Activated T-helper 2 cell treated with anti-CD3 and anti-CD28 coated beads, Interferon-gamma antibody, Interleukin-2, Interleukin-4, amounts not matched to agents 10 μg/mL and 5 μg/mL and 100 μg/mL, durations not matched to agents 14 hours and 24 hours and 36 hours (primary cell): ENCODE data around the gene CD247. TPM values are rescaled to one million over a fixed set of nuclear protein-coding genes. Genes with fewer than 3 reads are reported as not detected.

ENCODE experiments used
- DNase-seq: peaks from one replicate; pipeline ENCODE4 v3.0.0; 2021; ENCODE audit warnings: low spot score
- H3K27ac Mint-ChIP-seq: one replicate; pipeline ENCODE4 v1.8.0; 2021; ENCODE audit warnings: mixed read lengths
- H3K27me3 Mint-ChIP-seq: one replicate; pipeline ENCODE4 v1.8.0; 2021; ENCODE audit warnings: low read depth, mixed read lengths
- H3K36me3 Mint-ChIP-seq: one replicate; pipeline ENCODE4 v1.8.0; 2021; ENCODE audit warnings: low read depth, mixed read lengths
- H3K4me1 Mint-ChIP-seq: one replicate; pipeline ENCODE4 v1.8.0; 2021; ENCODE audit warnings: low read depth, mixed read lengths
- H3K4me3 Mint-ChIP-seq: one replicate; pipeline ENCODE4 v1.8.0; 2021; ENCODE audit warnings: low read depth, mild to moderate bottlenecking, moderate library complexity, mixed read lengths
- H3K9me3 Mint-ChIP-seq: one replicate; pipeline ENCODE4 v1.8.0; 2021; ENCODE audit warnings: mixed read lengths
- intact Hi-C: fragments of 100-400 bp; cut with micrococcal nuclease; formaldehyde crosslinking; loops from one replicate; pipeline ENCODE4 v1.15.1; 2023
- total RNA-seq: library from RNA; stranded (reverse); gene quantifications from 2 replicates; pipeline ENCODE4 v1.2.3, GENCODE V29; 2022

The CD247 gene
- total RNA-seq, 1 donor from 2014 or later, result 193 TPM

DNA sequence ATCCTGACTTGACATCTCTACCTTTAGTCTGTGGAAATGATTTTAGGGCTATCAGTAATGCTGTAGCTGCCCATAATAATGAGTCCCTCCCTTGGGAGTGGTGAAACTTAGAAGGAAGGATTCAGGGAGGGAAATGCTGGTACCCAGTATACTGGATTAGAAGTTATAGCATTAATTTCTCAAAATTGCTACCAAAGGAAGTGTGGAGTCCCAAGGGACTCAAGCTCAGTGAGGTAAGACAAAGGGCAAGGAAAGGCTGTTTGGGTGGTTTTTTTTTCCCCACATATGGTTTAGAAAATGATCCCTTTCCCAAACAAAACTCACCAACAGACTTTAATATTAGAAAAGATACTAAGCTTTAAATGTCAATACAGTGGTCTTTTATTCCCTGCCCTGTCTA lies 99.9 kb downstream of the CD247 start:
- Mint-ChIP-seq H3K27me3 (no peaks in the 10 kb centered on the region), H3K36me3 (peaks cover 19% of the 10 kb centered on the region), H3K4me1 (peaks cover 8% of the 10 kb centered on the region), H3K9me3 (no peaks in the 10 kb centered on the region), H3K27ac (no peak overlapping the region), H3K4me3 (no peak overlapping the region)
- DNase-seq, result no peak
- intact Hi-C loops, result no loop called here

GRCh38 chr1:167416506-167416905 lies 101.8 kb downstream of the CD247 start:
- Mint-ChIP-seq H3K27ac (no peak overlapping the region), H3K27me3 (no peaks in the 10 kb centered on the region), H3K4me1 (peaks cover 20% of the 10 kb centered on the region), H3K36me3 (peaks cover 35% of the 10 kb centered on the region), H3K9me3 (no peaks in the 10 kb centered on the region), H3K4me3 (no peak overlapping the region)
- DNase-seq, result no peak
- intact Hi-C loops, result no loop called here

GRCh38 chr1:167413328-167413727 lies 105.0 kb downstream of the CD247 start:
- intact Hi-C loops, result no loop called here
- no peaks in the 10 kb centered on the region for H3K27me3 Mint-ChIP-seq
- H3K9me3 Mint-ChIP-seq, result no peaks in the 10 kb centered on the region
- no peak for DNase-seq
- H3K4me3 Mint-ChIP-seq, result no peak overlapping the region
- peaks cover 22% of the 10 kb centered on the region for H3K4me1 Mint-ChIP-seq
- peaks cover 36% of the 10 kb centered on the region for H3K36me3 Mint-ChIP-seq
- H3K27ac Mint-ChIP-seq, result no peak overlapping the region

GRCh38 chr1:167412920-167413319 lies 105.4 kb downstream of the CD247 start:
- H3K4me1 Mint-ChIP-seq, result peaks cover 20% of the 10 kb centered on the region
- peaks cover 36% of the 10 kb centered on the region for H3K36me3 Mint-ChIP-seq
- H3K9me3 Mint-ChIP-seq, result no peaks in the 10 kb centered on the region
- no peak for DNase-seq
- intact Hi-C loops, result no loop called here
- peak overlapping the region; percentile 23 for H3K27ac Mint-ChIP-seq
- H3K27me3 Mint-ChIP-seq, result no peaks in the 10 kb centered on the region
- H3K4me3 Mint-ChIP-seq, result no peak overlapping the region

GRCh38 chr1:167412072-167412471 lies 106.3 kb downstream of the CD247 start:
- peak overlapping the region; percentile 36 for H3K27ac Mint-ChIP-seq
- no peaks in the 10 kb centered on the region for H3K9me3 Mint-ChIP-seq
- no peak overlapping the region for H3K4me3 Mint-ChIP-seq
- intact Hi-C loops, result no loop called here
- no peaks in the 10 kb centered on the region for H3K27me3 Mint-ChIP-seq
- peaks cover 20% of the 10 kb centered on the region for H3K4me1 Mint-ChIP-seq
- no peak for DNase-seq
- peaks cover 37% of the 10 kb centered on the region for H3K36me3 Mint-ChIP-seq

DNA sequence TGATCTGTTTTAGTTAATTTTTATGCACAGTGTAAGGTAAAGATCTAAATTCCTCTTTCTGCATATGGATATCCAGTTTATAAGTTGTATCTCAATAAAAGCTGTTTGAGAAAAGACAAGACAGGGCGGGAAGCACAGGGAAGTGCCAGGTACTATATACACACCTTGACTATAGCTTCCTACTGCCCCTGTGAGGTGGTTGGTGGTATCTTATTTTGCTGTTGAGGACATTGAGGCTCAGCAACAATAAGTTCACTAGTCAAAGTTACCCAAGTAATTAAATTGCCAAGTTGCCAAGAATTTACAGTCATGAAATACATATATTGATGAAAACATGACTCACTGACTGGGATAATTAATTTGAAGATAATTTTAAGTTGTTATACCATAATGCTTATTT lies 109.1 kb downstream of the CD247 start:
- Mint-ChIP-seq H3K4me1 (peaks cover 17% of the 10 kb centered on the region), H3K4me3 (no peak overlapping the region), H3K27ac (no peak overlapping the region), H3K36me3 (peaks cover 34% of the 10 kb centered on the region), H3K9me3 (no peaks in the 10 kb centered on the region), H3K27me3 (no peaks in the 10 kb centered on the region)
- intact Hi-C loops, result loop anchor here (10.0 kb wide), 1 partner anchor 344 kb away; no protein-coding TSS in a partner anchor
- DNase-seq, result no peak

DNA sequence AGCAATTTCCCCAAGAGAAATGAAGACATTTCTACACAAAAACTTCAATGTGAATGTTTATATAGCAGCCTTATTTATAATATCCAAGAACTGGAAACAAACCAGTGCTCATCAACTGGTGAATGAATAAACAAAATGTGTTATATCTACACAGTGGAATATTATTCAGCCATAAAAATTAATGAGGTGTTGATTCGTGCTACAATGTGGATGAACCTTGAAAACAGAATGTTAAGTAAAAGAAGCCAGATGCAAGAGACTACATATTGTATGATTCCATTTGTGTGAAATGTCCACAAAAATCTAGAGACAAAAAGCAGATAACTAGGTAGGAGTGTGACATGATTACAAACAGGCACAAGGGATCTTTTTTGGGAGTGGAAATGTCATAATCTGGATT lies 110.0 kb downstream of the CD247 start:
- Mint-ChIP-seq H3K36me3 (peaks cover 34% of the 10 kb centered on the region), H3K27ac (no peak overlapping the region), H3K4me3 (no peak overlapping the region), H3K9me3 (no peaks in the 10 kb centered on the region), H3K27me3 (no peaks in the 10 kb centered on the region), H3K4me1 (peaks cover 14% of the 10 kb centered on the region)
- intact Hi-C loops, result loop anchor here (10.0 kb wide), 1 partner anchor 344 kb away; no protein-coding TSS in a partner anchor
- DNase-seq, result no peak

DNA sequence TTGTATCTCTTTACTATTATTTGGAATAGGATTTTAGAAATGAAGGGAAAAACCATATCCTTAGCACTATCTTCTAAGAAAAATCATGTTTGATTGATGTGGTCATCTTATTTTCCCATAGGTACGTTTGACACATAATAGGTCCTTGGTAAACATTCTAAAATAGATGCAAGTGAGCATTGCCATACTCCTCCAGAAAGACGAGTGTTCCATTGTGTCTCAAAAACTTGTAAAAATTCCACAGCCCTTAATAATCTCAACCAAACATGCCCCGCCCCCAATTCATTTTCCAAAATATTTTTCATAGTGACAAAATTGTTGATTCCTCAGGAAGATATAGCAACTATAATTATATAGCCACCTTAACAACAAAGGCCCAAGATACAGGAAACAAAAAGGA lies 113.4 kb downstream of the CD247 start:
- Mint-ChIP-seq H3K27ac (no peak overlapping the region), H3K9me3 (no peaks in the 10 kb centered on the region), H3K4me1 (peaks cover 1% of the 10 kb centered on the region), H3K27me3 (no peaks in the 10 kb centered on the region), H3K36me3 (peaks cover 28% of the 10 kb centered on the region), H3K4me3 (no peak overlapping the region)
- no peak for DNase-seq
- intact Hi-C loops, result loop anchor here (5.0 to 10.0 kb wide), 3 partner anchors 37 to 340 kb away; no protein-coding TSS in a partner anchor

DNA sequence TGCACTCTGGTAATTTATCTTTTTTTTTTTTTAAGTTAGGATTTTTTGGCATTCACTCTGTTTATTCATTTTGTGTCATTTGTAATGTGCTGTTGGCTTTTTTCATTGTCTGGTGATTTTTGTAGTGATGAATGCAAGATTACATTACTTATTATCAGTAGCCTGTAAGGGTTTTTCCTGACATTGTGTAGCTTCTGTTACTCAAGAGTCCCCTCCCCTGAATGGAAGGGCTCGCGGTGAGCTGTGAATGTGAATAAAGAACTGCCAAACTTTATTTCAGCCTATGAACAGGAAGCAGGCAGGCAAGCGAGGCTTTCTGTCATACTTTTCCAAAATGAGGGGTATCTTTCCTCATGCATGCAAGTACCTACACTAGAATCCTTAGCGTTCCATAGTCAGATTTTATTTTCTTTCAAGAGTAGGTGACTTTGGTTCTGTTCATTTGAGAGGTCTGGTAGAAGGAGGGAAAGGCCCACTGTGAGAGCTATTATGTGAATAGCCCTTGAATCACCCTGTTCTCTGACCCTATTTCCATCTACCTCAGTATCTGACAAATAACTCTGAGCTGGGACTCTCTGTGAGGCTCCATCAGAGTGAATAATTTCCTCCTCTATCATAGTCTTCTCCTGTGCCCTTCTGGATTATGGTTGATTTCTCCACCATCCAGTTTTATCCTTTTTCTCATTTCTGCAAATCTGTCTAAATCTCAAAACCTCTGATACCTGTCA lies 114.0 kb downstream of the CD247 start:
- Mint-ChIP-seq H3K36me3 (peaks cover 28% of the 10 kb centered on the region), H3K4me1 (peaks cover 1% of the 10 kb centered on the region), H3K27ac (no peak overlapping the region), H3K27me3 (no peaks in the 10 kb centered on the region), H3K9me3 (no peaks in the 10 kb centered on the region), H3K4me3 (no peak overlapping the region)
- no peak for DNase-seq
- intact Hi-C loops, result loop anchor here (5.0 to 10.0 kb wide), 3 partner anchors 38 to 340 kb away; no protein-coding TSS in a partner anchor

- Mint-ChIP-seq H3K36me3 (peaks cover 32% of the 10 kb centered on the region), H3K27me3 (no peaks in the 10 kb centered on the region), H3K9me3 (no peaks in the 10 kb centered on the region), H3K4me1 (peaks cover 1% of the 10 kb centered on the region), H3K4me3 (no peak overlapping the region), H3K27ac (no peak overlapping the region)
- intact Hi-C loops, result loop anchor here (1.0 to 10.0 kb wide), 5 partner anchors 41 to 337 kb away; no protein-coding TSS in a partner anchor
- peak; percentile 33 for DNase-seq
Measured at GRCh38 chr1:167401260-167401873, 117.0 kb downstream of the CD247 start.

- no peak overlapping the region for H3K4me3 Mint-ChIP-seq
- peaks cover 35% of the 10 kb centered on the region for H3K36me3 Mint-ChIP-seq
- no peak overlapping the region for H3K27ac Mint-ChIP-seq
- no peaks in the 10 kb centered on the region for H3K9me3 Mint-ChIP-seq
- no peak for DNase-seq
- no peaks in the 10 kb centered on the region for H3K27me3 Mint-ChIP-seq
- H3K4me1 Mint-ChIP-seq, result peaks cover 1% of the 10 kb centered on the region
- intact Hi-C loops, result loop anchor here (5.0 to 10.0 kb wide), 3 partner anchors 42 to 336 kb away; no protein-coding TSS in a partner anchor
Measured at GRCh38 chr1:167400359-167400953, 117.9 kb downstream of the CD247 start.

GRCh38 chr1:167392200-167392696 lies 126.1 kb downstream of the CD247 start:
- no peaks in the 10 kb centered on the region for H3K27me3 Mint-ChIP-seq
- intact Hi-C loops, result no loop called here
- no peak overlapping the region for H3K4me3 Mint-ChIP-seq
- H3K4me1 Mint-ChIP-seq, result peaks cover 1% of the 10 kb centered on the region
- no peak overlapping the region for H3K27ac Mint-ChIP-seq
- peaks cover 9% of the 10 kb centered on the region for H3K36me3 Mint-ChIP-seq
- H3K9me3 Mint-ChIP-seq, result no peaks in the 10 kb centered on the region
- DNase-seq, result no peak

- no peak overlapping the region for H3K4me3 Mint-ChIP-seq
- peaks cover 20% of the 10 kb centered on the region for H3K36me3 Mint-ChIP-seq
- DNase-seq, result no peak
- no peaks in the 10 kb centered on the region for H3K9me3 Mint-ChIP-seq
- H3K4me1 Mint-ChIP-seq, result peaks cover 6% of the 10 kb centered on the region
- no peaks in the 10 kb centered on the region for H3K27me3 Mint-ChIP-seq
- intact Hi-C loops, result no loop called here
- H3K27ac Mint-ChIP-seq, result no peak overlapping the region
Measured at GRCh38 chr1:167388976-167389375, 129.4 kb downstream of the CD247 start.
